ENCODE measurements around the gene COPS3. TPM values are rescaled to one million over a fixed set of nuclear protein-coding genes. Genes with fewer than 3 reads are reported as not detected.

Gene COPS3
- total RNA-seq, 2 donors from 2014 or later = 52.6 to 79.6 TPM

GRCh38 chr17:17298108-17298507, 17.1 kb upstream of the COPS3 start:
- Histone ChIP-seq H3K4me1 (replicated peaks) (no peaks in the 10 kb centered on the region), H3K9me3 (no peaks in the 10 kb centered on the region), H3K27ac (no peak overlapping the region), H3K4me3 (no peak overlapping the region), H3K36me3 (no peaks in the 10 kb centered on the region), H3K27me3 (replicated peaks; ENCODE audit: insufficient read depth) (no peaks in the 10 kb centered on the region)
- intact Hi-C loops (cut with DNase I) = no loop called here
- DNase-seq (ENCODE audit: low spot score) = no peak
- 71% methylated on average over 3 of the region's 3 CpGs for WGBS
- no peak for TF ChIP-seq POLR2A (IDR thresholded peaks at IDR 0.05)
- TF ChIP-seq POLR2AphosphoS5 (IDR thresholded peaks at IDR 0.05) = no peak
- no peak for TF ChIP-seq CTCF (IDR thresholded peaks at IDR 0.05)

- no peaks in the 10 kb centered on the region for H3K4me1 ChIP-seq (replicated peaks)
- no peaks in the 10 kb centered on the region for H3K9me3 ChIP-seq
- 95% methylated on average over 3 of the region's 3 CpGs for WGBS
- H3K27me3 ChIP-seq (replicated peaks; ENCODE audit: insufficient read depth) = no peaks in the 10 kb centered on the region
- intact Hi-C loops (cut with DNase I) = no loop called here
- H3K27ac ChIP-seq = no peak overlapping the region
- DNase-seq (ENCODE audit: low spot score) = no peak
- no peak for TF ChIP-seq POLR2AphosphoS5 (IDR thresholded peaks at IDR 0.05)
- no peak for TF ChIP-seq POLR2A (IDR thresholded peaks at IDR 0.05)
- TF ChIP-seq CTCF (IDR thresholded peaks at IDR 0.05) = no peak
- no peak overlapping the region for H3K4me3 ChIP-seq
- H3K36me3 ChIP-seq = no peaks in the 10 kb centered on the region
Measured at GRCh38 chr17:17297217-17297616, 16.2 kb upstream of the COPS3 start.

GRCh38 chr17:17295141-17295540, 14.1 kb upstream of the COPS3 start:
- WGBS = 94% methylated on average over 4 of the region's 4 CpGs
- TF ChIP-seq CTCF (IDR thresholded peaks at IDR 0.05) (no peak), POLR2AphosphoS5 (IDR thresholded peaks at IDR 0.05) (no peak), POLR2A (IDR thresholded peaks at IDR 0.05) (no peak)
- no peaks in the 10 kb centered on the region for H3K27me3 ChIP-seq (replicated peaks; ENCODE audit: insufficient read depth)
- H3K36me3 ChIP-seq = no peaks in the 10 kb centered on the region
- no peaks in the 10 kb centered on the region for H3K4me1 ChIP-seq (replicated peaks)
- no peak overlapping the region for H3K4me3 ChIP-seq
- DNase-seq (ENCODE audit: low spot score) = no peak
- intact Hi-C loops (cut with DNase I) = no loop called here
- no peak overlapping the region for H3K27ac ChIP-seq
- H3K9me3 ChIP-seq = no peaks in the 10 kb centered on the region

DNA sequence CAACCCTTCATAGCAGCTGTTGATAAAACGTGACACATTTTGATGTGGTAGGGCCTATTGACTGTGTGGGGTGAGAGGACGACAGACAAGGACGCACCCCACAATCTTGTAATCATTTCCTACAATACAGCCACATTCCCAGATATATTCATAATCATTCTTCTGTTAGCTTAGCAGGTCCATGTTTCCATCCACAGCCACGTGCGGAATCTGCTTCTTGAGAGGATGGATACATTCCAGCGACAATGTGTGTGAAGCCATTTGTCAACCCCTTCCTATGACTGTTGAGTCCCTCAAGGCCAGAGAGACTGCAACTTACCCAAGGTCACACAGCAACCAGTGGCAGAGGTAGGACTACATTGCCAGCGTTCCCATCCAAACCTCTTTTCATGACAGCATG, 8.7 kb upstream of the COPS3 start:
- Histone ChIP-seq H3K27me3 (replicated peaks; ENCODE audit: insufficient read depth) (no peaks in the 10 kb centered on the region), H3K36me3 (no peaks in the 10 kb centered on the region), H3K9me3 (no peaks in the 10 kb centered on the region), H3K27ac (no peak overlapping the region), H3K4me3 (no peak overlapping the region), H3K4me1 (replicated peaks) (no peaks in the 10 kb centered on the region)
- no peak for DNase-seq (ENCODE audit: low spot score)
- 85% methylated on average over 7 of the region's 7 CpGs for WGBS
- intact Hi-C loops (cut with DNase I) = no loop called here
- TF ChIP-seq POLR2A (IDR thresholded peaks at IDR 0.05) = no peak
- TF ChIP-seq POLR2AphosphoS5 (IDR thresholded peaks at IDR 0.05) = no peak
- TF ChIP-seq CTCF (IDR thresholded peaks at IDR 0.05) = no peak

- WGBS = 84% methylated on average over 4 of the region's 4 CpGs
- H3K4me3 ChIP-seq = no peak overlapping the region
- DNase-seq (ENCODE audit: low spot score) = no peak
- H3K27me3 ChIP-seq (replicated peaks; ENCODE audit: insufficient read depth) = no peaks in the 10 kb centered on the region
- no peaks in the 10 kb centered on the region for H3K36me3 ChIP-seq
- intact Hi-C loops (cut with DNase I) = no loop called here
- no peaks in the 10 kb centered on the region for H3K4me1 ChIP-seq (replicated peaks)
- H3K9me3 ChIP-seq = no peaks in the 10 kb centered on the region
- H3K27ac ChIP-seq = no peak overlapping the region
- TF ChIP-seq POLR2AphosphoS5 (IDR thresholded peaks at IDR 0.05) = no peak
- TF ChIP-seq CTCF (IDR thresholded peaks at IDR 0.05) = no peak
- no peak for TF ChIP-seq POLR2A (IDR thresholded peaks at IDR 0.05)
Measured at GRCh38 chr17:17289086-17289485, 8.0 kb upstream of the COPS3 start.
